Esophagus squamous epithelium (tissue), 4 donors: Measurements from ENCODE around the gene CCL17.
"Not testable (repeated sequence)": the region's sequence is repeated elsewhere in the genome, so short reads cannot be mapped to it uniquely, and the experiment has no call there.

Experiments
- CTCF ChIP-seq, 6 experiments: fragments of 450-650 bp in 4 of 6; fragments of 200-600 bp in 2 of 6; sonication (generic) in 2 of 6; IDR thresholded peaks; one replicate each; pipeline ENCODE4 v1.5.1; 2016 to 2019; ENCODE audit warnings: antibody characterized with exemption in 6 of 6, mild to moderate bottlenecking in 4 of 6, moderate library complexity in 4 of 6
- POLR2A ChIP-seq, 4 donors: fragments of 450-650 bp; IDR thresholded peaks; one replicate each; pipeline ENCODE4 v1.6.1; 2017; ENCODE audit warnings: antibody characterized with exemption in 4 of 4, mild to moderate bottlenecking in 4 of 4, moderate library complexity in 3 of 4

DNA sequence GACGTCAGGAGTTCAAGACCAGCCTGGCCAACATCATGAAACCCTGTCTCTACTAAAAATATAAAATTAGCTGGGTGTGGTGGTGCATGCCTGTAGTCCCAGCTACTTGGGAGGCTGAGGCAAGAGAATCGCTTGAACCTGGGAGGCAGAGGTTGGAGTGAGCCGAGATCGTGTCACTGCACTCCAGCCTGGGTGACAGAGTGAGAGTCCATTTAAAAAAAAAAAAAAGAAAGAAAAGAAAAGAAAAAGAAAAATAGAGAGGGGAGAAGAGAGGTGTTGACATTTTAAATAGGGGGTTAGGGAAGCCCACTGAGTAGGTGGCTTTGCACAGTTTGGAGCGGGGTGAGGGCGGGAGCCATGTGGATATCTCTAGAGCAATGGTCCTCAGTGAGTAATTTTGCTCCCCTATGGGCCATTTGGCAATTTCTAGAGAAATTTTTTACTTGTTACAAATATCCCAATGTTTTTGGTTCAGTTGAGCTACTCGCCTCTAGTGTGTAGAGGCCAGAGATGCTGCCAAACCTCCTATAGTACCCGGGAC lies 29.6 kb upstream of the CCL17 start:
- TF ChIP-seq POLR2A, CTCF (IDR thresholded peaks at IDR 0.05): not testable (repeated sequence)
